HG03460 (cell line): ENCODE measurements around the gene MUSK.
A peak's percentile ranks its signal among the peaks of the same experiment; 100 is the strongest.
"Not testable (repeated sequence)": the region's sequence is repeated elsewhere in the genome, so short reads cannot be mapped to it uniquely, and the experiment has no call there.

Source experiments
- ATAC-seq: cut with Tn5 transposase; IDR thresholded peaks from one replicate; pipeline ENCODE4 v1.9.1; 2021; ENCODE audit not compliant: unreplicated experiment

MUSK gene

DNA sequence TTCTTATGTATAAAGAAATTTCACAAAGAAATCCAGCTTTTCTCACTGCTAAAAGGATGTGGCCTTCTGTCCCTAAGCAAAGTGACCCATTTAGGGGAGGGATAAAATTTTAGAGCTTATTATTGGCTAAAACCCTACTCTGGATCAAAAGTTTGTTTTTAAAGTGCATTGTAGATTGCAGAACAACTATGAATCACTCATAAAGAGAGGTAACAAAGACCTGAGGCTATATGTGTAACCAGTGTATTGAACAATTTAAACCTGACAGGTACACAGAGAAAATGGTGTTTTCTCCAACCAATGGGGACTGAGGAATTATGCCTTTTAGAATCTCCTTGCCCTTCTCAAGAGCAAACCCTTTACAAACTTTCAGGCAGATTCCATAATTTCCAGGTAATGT is 86.6 kb downstream of the MUSK start:
- no peak for ATAC-seq

DNA sequence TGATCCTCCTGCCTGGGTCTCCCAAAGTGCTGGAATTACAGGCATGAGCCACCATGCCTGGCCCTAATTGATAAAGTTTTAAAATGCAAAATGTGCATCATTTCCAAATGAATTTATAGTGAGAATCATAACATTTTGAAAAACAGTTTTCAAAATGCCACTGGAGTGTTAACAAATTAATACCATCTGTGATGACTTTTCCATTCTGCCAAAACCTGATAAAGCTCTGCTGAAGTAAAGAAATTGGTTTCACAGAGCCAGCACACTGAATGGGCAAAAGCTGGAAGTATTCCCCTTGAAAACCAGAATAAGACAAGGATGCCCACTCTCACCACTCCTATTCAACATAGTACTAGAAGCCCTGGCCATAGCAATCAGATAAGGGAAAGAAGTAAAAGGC is 89.6 kb downstream of the MUSK start:
- no peak for ATAC-seq

DNA sequence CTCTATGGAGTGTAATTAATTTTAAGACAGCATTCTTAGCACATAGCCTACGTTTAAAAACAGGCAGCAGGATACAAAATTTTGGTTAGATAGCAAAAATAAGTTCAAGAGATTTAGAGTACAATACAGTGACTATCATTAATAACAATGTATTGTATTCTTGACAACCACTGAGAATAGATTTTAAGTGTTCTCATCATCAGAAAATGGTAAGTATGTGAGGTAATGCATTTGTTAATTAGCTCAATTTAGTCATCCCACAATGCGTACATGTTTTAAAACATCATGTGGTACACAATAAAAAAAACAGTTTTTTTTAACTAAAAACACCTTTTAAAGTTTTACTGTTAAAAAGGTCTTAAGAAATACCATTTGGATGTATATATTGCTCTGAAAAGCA is 94.2 kb downstream of the MUSK start:
- no peak for ATAC-seq

DNA sequence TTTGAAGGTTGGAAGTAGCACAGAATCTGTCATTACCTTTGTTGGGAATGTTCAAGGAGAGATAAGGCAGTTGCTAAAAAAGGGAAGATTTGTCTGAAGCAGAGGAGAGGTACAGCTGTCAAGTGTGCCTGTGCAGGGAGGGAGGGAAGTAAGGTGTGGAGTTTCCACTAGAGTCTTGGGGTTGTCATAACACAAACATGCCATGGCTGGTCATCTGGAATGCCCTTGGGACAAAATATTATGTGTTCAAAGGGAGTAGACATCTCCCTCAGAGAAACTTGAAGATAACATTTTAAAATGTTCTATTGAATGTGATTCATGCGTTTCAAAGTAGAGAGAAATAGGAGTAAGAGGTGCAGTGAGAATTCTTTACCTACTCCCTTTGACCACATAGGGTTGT is 95.0 kb downstream of the MUSK start:
- ATAC-seq: no peak

DNA sequence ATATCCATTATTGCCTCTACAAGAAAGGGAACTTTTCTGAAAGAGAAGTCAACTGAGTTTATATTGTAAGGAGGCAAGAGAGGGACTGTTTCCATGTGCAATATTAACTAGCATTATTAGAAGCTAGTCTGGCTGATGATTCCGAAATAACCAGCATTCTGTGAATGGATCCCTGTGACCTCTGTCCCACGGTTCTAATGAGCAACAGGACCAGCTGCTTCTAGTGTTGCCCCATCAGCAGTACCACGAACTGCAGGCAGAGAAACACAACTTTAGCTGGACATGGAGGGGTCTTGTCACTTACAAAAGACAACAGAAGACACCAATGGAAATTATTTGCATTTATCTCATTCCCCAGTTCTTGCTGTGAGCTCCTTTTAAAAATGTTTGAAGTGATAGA is 95.4 kb downstream of the MUSK start:
- ATAC-seq: no peak

DNA sequence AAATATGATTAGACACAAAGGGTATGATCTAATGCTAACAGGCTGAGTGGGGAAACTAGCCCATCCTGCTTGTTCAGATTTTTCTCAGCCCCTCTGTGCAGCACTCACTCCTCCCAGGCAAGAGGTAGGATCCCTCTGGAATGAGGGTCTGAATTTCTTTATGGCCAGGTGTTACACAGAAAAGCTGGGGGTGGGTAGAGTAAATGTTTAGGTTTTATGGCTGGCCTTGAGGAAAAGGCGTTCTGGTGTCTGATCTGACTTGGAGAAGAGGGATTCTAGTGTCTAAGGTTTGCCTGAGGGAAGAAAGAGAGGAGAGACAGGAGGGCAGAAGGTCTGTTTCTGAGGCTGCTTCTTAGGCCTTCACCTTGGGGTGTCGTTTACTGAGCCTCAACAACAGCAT is 97.3 kb downstream of the MUSK start:
- no peak for ATAC-seq

DNA sequence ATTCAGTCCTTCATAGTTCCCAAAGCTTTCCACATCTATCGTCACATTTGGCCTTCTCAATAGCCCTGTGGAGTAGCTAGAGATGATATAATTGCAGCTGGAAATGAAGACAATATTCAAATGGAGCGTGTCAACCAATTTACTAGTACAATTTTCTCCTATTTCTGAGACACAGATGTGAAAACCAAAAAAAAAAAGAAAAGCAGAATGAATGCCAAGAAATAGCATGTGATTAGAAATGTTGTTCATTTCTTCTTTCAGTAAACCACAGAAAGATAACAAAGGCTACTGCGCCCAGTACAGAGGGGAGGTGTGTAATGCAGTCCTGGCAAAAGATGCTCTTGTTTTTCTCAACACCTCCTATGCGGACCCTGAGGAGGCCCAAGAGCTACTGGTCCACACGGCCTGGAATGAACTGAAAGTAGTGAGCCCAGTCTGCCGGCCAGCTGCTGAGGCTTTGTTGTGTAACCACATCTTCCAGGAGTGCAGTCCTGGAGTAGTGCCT is 99.0 kb downstream of the MUSK start:
- no peak for ATAC-seq

DNA sequence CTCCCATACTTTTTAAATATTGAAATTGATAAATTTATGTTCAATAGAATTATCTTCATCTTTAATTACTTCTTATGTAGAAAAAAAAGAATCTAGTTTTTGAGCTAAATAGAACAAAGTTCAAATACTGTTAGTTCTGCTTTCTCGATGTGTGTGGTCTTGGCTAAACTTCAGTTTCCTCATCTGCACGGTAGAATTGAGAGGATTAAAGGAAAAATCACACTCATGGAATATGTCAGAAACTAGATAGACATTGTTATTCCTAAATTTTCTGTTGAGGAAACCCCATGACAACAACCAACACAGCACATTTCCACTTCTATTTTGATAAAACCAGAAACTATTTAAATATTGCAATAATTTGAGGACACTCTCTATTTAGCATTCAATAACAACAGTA is 100.3 kb downstream of the MUSK start:
- no peak for ATAC-seq

DNA sequence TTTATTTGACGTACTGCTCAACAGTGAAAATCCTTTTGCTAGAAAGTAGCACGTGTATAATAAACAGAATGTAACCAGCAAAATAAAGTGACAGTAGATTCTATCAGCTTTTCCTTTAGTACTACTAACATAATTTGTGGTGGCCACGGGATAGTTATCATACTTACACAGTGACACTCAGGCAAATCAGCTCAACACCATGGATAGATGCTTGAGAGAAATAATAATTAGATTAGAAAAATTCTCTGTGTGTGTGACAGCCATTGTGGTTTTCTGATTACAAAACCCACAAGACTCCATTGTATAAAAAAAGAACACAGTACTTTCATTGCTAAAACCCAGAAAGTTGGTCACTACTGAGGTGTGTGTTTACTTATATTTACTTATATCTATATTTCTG is 101.1 kb downstream of the MUSK start:
- no peak for ATAC-seq

DNA sequence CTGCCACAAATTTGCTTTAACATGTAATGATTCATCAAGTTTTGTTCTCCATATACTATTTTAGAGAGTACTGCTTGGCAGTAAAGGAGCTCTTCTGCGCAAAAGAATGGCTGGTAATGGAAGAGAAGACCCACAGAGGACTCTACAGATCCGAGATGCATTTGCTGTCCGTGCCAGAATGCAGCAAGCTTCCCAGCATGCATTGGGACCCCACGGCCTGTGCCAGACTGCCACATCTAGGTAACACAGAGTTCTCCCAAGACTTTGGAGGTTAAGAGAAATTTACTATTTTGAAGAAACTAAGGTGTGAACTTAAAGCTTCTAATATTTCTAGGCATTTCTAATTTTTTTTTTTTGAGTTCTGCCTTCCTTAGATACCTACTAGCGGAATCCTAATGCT is 107.1 kb downstream of the MUSK start:
- ATAC-seq: no peak

DNA sequence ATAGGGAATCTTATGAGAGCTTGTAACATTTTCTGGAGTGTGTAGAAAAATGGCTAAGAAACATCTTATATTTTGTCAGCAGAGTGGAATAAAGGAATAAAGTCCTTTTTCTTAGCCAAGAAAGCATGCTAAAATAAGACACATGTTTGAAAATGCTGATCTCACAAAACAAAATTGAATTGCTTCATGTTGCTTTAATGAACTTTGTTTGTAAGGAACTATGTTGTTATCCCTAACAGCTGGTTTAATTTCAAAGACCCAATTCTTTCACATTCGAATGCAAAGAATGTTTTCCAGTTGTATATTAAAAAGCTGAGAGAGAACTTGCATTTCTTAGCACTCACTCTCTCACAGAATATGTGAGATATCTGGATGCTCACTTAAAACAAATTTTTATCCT is 107.6 kb downstream of the MUSK start:
- no peak for ATAC-seq

DNA sequence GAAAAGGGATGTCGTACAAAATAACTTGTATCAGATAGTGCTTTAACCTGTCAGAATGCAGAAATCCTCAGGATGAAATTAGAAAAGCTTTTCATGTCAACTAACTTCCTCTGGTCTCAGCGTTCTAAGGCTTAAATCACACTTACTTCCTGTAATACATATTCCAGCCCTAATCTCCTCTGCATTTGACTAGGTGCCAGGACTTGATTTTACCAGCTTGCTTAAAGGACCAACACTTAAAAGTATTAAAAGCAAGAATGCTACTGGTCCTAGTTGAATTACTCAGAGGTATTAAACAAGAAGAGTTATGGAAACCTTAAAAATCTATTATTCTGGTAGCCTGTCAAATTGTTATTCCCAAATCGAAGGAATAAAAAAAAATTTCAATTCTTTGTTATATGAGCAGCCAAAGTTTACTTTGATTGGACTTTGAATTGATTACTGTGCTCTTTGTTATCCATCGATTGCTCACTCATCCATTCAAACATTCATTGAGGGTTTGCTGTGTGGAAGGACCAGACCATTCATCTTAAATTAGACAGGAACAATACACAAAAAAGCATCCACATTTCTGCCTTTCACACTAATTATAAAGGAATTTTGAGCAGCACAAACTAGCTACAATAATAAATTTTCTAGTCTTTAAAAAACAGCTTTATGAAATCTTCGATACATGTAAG is 108.7 kb downstream of the MUSK start:
- no peak for ATAC-seq

DNA sequence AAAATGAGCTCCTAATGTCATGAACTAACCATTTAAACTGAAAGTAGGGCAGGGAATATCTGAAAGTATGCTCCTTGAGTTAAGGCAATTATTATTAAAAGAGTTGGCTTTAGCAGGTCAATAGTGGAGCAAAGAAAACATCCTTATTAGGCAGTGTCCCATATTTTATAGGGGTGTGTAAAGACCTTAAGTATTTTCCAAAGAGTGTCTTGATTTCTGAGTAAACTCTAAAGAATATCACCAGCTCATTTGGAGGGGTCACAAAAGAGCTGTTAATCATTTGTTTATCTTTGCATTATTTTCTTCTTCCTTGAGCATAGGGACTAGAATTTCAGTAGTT is 109.3 kb downstream of the MUSK start:
- no peak for ATAC-seq

DNA sequence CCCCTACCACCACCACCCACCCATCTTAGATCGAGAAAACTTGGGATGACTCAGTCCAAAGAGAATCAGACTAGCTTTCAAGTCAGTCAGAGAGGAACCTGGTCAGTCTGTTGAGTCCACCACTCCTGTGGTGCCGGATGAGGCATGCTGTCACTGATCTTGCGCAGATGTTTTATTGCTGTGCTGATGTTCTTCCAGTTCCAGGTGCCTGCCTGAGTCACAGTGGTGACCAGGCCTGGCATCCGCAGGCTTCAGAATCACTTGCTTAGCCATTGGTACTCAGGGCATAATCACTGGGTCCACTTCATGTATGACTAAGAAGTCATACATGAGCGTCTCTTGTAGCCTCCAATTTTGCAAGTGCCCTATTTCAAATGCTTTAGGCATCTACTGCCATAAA is 114.1 kb downstream of the MUSK start:
- ATAC-seq: no peak

DNA sequence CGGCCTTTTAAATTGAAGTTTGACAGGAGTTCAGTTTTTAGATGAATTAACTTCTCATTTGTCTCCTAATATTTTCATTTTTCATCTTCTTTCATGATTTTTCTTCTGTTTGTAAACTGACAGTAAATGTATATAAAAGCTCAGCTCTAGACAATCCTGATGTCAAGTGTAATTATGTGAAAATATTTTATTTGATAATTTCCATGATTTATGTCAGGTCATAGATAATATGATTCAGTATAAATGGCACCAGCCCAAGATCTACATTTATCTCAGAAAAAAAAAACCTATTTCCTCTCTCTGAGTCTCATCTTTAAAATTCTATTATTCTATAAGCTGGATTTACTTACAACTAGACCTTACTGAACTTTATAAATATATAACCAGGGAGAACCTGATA is 115.7 kb downstream of the MUSK start:
- ATAC-seq: no peak

DNA sequence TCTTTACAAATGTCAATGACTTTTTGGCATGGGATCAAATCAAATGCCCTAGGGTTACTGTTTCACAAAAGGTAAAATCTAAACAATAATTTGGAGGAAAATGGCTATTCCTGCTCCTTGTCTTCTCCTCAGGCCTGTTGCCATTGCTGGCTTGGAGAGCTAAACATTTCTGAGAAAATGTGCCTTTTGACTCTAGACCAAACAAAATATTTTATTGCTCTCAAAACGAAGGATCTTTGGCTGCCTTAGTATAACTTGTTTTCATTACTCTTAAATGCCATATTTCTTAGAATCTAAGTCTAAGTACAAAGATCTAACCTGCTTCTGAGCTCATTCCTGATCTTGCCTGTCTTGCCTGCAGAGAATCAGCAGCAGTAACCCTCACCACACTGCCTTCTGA is 116.6 kb downstream of the MUSK start:
- ATAC-seq: no peak

DNA sequence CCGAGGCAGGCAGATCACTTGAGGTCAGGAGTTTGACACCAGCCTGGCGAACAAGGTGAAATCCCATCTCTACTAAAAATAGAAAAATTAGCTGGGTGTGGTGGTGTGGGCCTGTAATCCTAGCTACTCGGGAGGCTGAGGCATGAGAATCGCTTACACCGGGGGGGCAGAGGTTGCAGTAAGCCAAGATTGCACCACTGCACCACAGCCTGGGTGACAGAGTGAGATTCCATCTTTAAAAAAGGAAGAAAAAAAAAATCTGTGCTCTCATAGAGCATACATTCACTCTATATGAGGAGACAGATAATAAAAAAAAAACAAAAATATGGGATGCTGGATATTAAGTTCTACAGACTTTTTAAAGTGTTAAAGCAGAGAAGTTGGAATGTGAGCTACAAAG is 119.8 kb downstream of the MUSK start:
- not testable (repeated sequence) for ATAC-seq

DNA sequence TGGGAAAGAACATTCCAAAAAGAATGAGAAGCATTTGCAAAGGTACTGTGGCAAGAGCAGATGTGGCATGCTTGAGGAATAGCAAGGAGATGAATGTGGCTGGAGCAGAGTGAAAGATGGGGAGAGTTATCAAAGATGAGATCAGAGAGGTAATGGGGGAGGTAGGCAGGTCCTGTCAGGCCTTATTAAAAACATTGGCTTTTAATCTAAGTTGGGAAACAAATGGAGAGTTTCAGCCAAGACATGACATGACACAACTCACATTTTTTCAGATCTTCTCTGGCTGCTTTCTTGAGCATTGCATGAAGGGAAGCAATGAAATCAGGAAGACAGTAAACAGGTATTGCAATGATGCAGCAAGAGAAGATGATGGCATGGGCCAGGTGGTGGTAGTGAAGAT is 120.3 kb downstream of the MUSK start:
- no peak for ATAC-seq

DNA sequence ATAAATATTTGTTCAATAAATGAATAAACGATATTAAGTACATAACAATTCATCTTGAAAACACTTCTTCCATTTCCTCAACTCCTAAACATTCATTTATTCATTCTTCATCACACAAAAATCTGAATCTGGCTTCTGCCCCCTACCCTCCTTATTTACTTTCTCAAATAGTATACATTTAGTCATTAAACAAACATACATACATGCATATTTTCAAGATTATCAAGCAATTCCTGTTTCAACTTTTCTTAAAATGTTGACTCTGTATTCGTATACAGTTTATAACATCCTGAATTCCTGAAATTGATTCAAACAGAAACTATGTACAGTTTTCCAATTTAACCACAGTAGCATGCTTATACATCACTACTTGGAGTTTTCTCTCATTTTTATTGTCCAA is 129.0 kb downstream of the MUSK start:
- no peak for ATAC-seq

DNA sequence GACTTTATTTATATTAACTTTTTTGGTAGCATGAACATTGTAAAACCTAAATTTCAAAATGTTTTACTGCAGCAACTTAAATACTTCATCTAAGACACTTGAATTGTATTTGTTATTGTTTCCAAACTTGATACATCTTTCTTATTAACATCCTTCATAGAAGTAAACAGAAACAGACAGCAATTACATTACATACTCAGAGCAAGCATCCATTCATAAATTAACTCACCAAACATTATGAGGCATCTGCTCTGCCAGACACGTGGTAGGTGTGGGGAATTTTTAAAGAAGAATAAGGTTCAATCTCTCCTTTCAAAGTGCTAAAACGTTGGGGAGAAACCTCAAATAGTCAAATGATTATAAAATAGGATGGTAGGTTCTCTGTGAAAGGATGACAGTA is 130.8 kb downstream of the MUSK start:
- ATAC-seq: no peak

DNA sequence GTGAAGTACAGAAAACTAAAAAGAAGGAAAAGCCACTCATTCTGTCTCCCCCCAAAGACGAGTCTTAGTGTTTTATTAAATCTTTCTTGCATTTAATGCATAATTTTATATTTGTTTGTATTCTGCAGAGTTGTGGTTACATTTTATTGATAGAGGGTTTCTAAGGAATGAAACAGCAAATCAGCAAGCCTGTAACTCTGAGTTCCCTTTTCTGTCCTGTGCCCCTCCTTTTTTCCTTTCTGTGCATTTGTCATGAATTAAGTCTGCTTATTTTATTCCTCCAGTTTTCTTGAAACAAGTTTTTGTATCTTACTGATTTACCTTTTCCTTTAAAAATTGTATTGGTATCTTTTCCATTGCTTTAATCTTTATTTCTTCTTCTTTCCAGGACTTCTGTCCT is 132.8 kb downstream of the MUSK start:
- no peak for ATAC-seq

DNA sequence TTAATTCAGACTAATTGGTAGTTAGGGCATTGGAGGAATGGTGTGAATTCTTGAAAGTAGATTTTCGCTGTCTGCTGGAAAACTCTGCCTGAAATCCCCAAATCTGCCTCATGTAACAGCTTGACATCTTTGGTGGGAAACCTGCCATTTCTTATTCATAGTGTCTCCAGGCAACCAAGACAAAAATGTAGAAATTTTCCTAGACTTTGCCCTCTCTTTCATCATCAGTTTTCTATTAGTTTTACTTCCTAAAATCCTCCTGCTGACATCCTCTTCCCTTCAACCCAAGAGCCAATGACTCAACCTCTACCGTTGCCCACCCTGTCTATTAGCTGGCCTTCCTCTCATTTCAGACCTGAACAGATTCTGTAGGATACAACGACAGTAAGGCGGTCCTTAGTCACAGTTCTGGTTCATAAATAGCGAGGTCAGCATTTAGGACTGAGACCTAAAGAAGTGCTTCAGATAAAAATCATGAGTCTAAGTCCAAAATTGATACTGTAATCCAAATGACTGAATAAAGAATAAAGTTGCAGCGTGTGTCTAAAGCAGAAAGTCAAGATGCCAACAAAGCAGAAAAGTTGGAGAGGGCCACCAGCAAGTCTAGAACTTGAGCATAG is 133.9 kb downstream of the MUSK start:
- no peak for ATAC-seq

DNA sequence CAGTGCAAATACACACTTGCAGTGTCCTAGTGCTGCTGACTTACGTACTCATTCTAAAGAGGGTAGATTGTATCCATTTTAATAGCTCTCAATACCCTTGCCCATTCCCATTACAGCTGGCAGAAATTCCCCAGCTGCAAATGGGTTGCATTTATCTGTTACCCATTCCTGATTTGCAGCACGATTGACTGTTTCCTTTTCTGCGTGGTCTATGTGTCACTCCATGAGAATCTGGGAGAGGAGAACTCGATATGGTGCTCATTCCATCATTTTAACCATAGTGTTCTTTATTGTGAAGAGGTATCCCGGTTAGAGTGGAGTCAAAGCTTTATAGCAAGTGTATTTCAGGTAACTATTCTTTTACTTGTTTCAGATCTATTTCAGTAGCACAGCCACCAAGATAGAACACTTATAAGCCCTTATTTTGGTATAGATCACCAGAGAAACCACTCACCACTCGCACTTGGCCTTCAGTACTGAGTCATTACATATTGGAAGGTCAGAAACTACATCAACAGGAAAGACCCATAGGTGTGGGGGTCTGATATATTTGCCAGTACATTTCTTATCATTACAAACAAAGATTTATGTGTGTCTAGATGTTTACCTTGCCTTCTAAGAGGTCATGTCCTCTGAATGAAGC is 139.5 kb downstream of the MUSK start:
- peak; percentile 55 for ATAC-seq
